ENCODE results near the gene KRTAP19-2.

- TF ChIP-seq EZH2 (IDR thresholded peaks at IDR 0.05; ENCODE audit: borderline replicate concordance, insufficient read depth, low read length, poor library complexity, severe bottlenecking) (no peak), CTCF (IDR thresholded peaks at IDR 0.05; ENCODE audit: poor library complexity, severe bottlenecking) (no peak)
Observed at GRCh38 chr21:30502041-30502440, 14.8 kb upstream of the KRTAP19-2 start, which contains the start of gene KRTAP19-5.

Measured in neural cell (in vitro differentiated cells).